ENCODE results near the gene IL4.

DNA sequence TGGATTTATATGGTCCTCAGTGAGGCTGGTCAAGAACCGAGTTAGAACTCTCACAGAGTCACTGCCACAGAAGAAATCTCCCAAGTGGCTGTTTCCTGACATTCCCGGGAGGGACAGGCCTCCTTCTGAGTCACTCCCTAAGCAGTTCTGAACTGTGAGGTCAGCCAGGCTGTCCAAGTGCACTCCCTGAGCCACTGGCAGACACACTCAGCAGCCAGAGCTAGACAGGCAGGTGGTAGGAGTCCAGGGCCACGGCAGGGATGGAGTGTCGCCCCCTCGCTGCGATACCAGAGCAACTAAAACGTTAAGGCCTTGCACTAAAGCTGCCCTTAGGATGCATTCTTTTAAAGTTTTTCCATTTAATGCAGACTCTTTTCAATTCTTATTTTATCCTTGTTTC, 3.4 kb downstream of the IL4 start:
- TF ChIP-seq, protein P1, sequence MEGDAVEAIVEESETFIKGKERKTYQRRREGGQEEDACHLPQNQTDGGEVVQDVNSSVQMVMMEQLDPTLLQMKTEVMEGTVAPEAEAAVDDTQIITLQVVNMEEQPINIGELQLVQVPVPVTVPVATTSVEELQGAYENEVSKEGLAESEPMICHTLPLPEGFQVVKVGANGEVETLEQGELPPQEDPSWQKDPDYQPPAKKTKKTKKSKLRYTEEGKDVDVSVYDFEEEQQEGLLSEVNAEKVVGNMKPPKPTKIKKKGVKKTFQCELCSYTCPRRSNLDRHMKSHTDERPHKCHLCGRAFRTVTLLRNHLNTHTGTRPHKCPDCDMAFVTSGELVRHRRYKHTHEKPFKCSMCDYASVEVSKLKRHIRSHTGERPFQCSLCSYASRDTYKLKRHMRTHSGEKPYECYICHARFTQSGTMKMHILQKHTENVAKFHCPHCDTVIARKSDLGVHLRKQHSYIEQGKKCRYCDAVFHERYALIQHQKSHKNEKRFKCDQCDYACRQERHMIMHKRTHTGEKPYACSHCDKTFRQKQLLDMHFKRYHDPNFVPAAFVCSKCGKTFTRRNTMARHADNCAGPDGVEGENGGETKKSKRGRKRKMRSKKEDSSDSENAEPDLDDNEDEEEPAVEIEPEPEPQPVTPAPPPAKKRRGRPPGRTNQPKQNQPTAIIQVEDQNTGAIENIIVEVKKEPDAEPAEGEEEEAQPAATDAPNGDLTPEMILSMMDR (IDR thresholded peaks at IDR 0.05) = no peak
- TF ChIP-seq ZFX (IDR thresholded peaks at IDR 0.05; ENCODE audit: borderline replicate concordance) = no peak

All from 22Rv1 (cell line).